HCT116 (cell line): ENCODE measurements around the gene MISP.

ENCODE experiments used
- CEBPB ChIP-seq: IDR thresholded peaks from 2 replicates; pipeline ENCODE4 v1.6.1; 2012; ENCODE audit warnings: low read depth
- CTCF ChIP-seq, 3 experiments: fragments of 200-600 bp in 1 of 3; sonication (generic) in 1 of 3; IDR thresholded peaks in 2 of 3; conservative IDR thresholded peaks in 1 of 3; 2 replicates each; pipeline ENCODE4 v1.5.1; 2012 to 2017; ENCODE audit warnings: low read depth in 2 of 3, low read length in 2 of 3, antibody characterized with exemption in 1 of 3, borderline replicate concordance in 1 of 3, control low read depth in 1 of 3, mild to moderate bottlenecking in 1 of 3, mixed read lengths in 1 of 3, mixed run types in 1 of 3, moderate library complexity in 1 of 3; ENCODE audit not compliant: insufficient read depth in 1 of 3
- EGR1 ChIP-seq: IDR thresholded peaks from 2 replicates; pipeline ENCODE4 v1.6.1; 2012; ENCODE audit warnings: low read depth
- EZH2 ChIP-seq: fragments of 200-600 bp; sonication (generic); IDR thresholded peaks from 2 replicates; pipeline ENCODE4 v1.6.1; 2017; ENCODE audit warnings: antibody characterized with exemption, mixed run types
- FOSL1 ChIP-seq: IDR thresholded peaks from 2 replicates; pipeline ENCODE4 v1.6.1; 2012; ENCODE audit warnings: low read depth
- JUND ChIP-seq: IDR thresholded peaks from 2 replicates; pipeline ENCODE4 v1.6.1; 2012
- POLR2A ChIP-seq: IDR thresholded peaks from 2 replicates; pipeline ENCODE4 v1.7.0; 2011; ENCODE audit warnings: borderline replicate concordance; ENCODE audit not compliant: insufficient read depth, insufficient read length; ENCODE audit errors: extremely low read depth
- POLR2AphosphoS5 ChIP-seq: IDR thresholded peaks from 2 replicates; pipeline ENCODE4 v1.6.1; 2011; ENCODE audit warnings: mild to moderate bottlenecking, low read depth, low read length, moderate library complexity
- REST ChIP-seq: IDR thresholded peaks from 2 replicates; pipeline ENCODE4 v1.6.1; 2012; ENCODE audit warnings: low read depth
- SIN3A ChIP-seq: IDR thresholded peaks from 2 replicates; pipeline ENCODE4 v1.6.1; 2012; ENCODE audit warnings: low read depth
- SRF ChIP-seq: IDR thresholded peaks from 2 replicates; pipeline ENCODE4 v1.6.1; 2012; ENCODE audit warnings: low read depth

GRCh38 chr19:792306-792885 lies 41.5 kb downstream of the MISP start:
- TF ChIP-seq CTCF (IDR thresholded peaks at IDR 0.05 in 2 of 3, conservative IDR thresholded peaks at IDR 0.05 in 1 of 3; ENCODE audit: borderline replicate concordance in 1 of 3, insufficient read depth in 1 of 3, low read depth in 2 of 3, low read length in 2 of 3) (no peak), REST (no peak), EGR1 (no peak), SRF (no peak), POLR2A (no peak), JUND (no peak), EZH2 (no peak), SIN3A (no peak), POLR2AphosphoS5 (no peak), CEBPB (no peak), FOSL1 (no peak)
